Endothelial cell of umbilical vein (primary cell): Measurements from ENCODE around the gene PNMA1. TPM values are rescaled to one million over a fixed set of nuclear protein-coding genes. Genes with fewer than 3 reads are reported as not detected.

Experiments
- BruUV-seq: library from RNA; stranded (reverse); fragments of 400-500 nt; replicated peaks from 2 replicates; lab custom pipeline; 2021; lab: Mats Ljungman, UMichigan
- CTCF ChIA-PET: fragments of 300-600, 350-600 bp; sonication (Branson Sonifier 250); formaldehyde crosslinking; loops from one replicate; lab custom pipeline; 2021; ENCODE audit warnings: antibody characterized with exemption, inconsistent platforms; lab: Charles Lee
- POLR2A ChIA-PET: fragments of 300-600, 350-600 bp; sonication (Branson Sonifier 250); formaldehyde crosslinking; loops from one replicate; lab custom pipeline; 2021; ENCODE audit warnings: antibody characterized with exemption, inconsistent platforms; lab: Charles Lee
- DNase-seq: peaks from one replicate; pipeline ENCODE4 v3.0.0-alpha.2; 2011; ENCODE audit warnings: low read depth, low spot score
- FAIRE-seq: peaks from 2 replicates; lab custom pipeline; 2011; peaks lifted over from hg19 to GRCh38; lab: Jason Lieb, UNC
- H2AFZ ChIP-seq: 2 replicates; pipeline ENCODE4 v1.6.0; 2012; ENCODE audit warnings: low read depth, low read length, control low read depth, inconsistent platforms
- H3K27ac ChIP-seq: 2 replicates; pipeline ENCODE4 v1.5.1; 2011; ENCODE audit warnings: low read depth, mild to moderate bottlenecking, control low read depth, low read length, moderate library complexity; ENCODE audit not compliant: insufficient read depth
- H3K27me3 ChIP-seq, 2 experiments: 2 replicates each; pipeline versions ENCODE4 v1.6.0 to v1.6.1; 2011; ENCODE audit warnings: low read length in 2 of 2, mixed read lengths in 1 of 2; ENCODE audit not compliant: control insufficient read depth in 2 of 2, insufficient read depth in 2 of 2
- H3K36me3 ChIP-seq, 2 experiments: 2 replicates in 1 of 2; 3 replicates in 1 of 2; pipeline ENCODE4 v1.5.1; 2011; ENCODE audit warnings: low read length in 2 of 2, mild to moderate bottlenecking in 1 of 2, moderate library complexity in 1 of 2; ENCODE audit not compliant: control insufficient read depth in 2 of 2, insufficient read depth in 2 of 2; ENCODE audit errors: extremely low read depth in 1 of 2
- H3K4me1 ChIP-seq: 3 replicates; pipeline ENCODE4 v1.5.1; 2011; ENCODE audit warnings: mild to moderate bottlenecking, low read length; ENCODE audit not compliant: control insufficient read depth, insufficient read depth; ENCODE audit errors: extremely low read depth
- H3K4me2 ChIP-seq: 2 replicates; pipeline ENCODE4 v1.6.1; 2011; ENCODE audit warnings: low read length, control low read depth, mixed read lengths; ENCODE audit not compliant: insufficient read depth
- H3K4me3 ChIP-seq, 3 experiments: fragments of 200-600 bp in 1 of 3; sonication (generic), shearing (Covaris generic) in 1 of 3; replicated peaks in 1 of 3; 2 replicates each; pipeline ENCODE4 v1.5.1; 2011 to 2016; ENCODE audit warnings: control low read depth in 3 of 3, low read length in 3 of 3, mild to moderate bottlenecking in 2 of 3, inconsistent platforms in 1 of 3, low read depth in 1 of 3, moderate library complexity in 1 of 3; ENCODE audit not compliant: insufficient read depth in 1 of 3
- H3K79me2 ChIP-seq: 2 replicates; pipeline ENCODE4 v1.6.0; 2012; ENCODE audit warnings: low read length, inconsistent platforms; ENCODE audit not compliant: control insufficient read depth, insufficient read depth
- H3K9ac ChIP-seq: replicated peaks from 2 replicates; pipeline ENCODE3; 2011; ENCODE audit warnings: low read length, control low read depth; ENCODE audit not compliant: insufficient read depth; ENCODE audit errors: extremely low read depth
- H3K9me1 ChIP-seq: replicated peaks from 3 replicates; pipeline ENCODE4 v1.6.0; 2011; ENCODE audit warnings: mild to moderate bottlenecking, low read length; ENCODE audit not compliant: control insufficient read depth, insufficient read depth; ENCODE audit errors: extremely low read depth
- H3K9me3 ChIP-seq: replicated peaks from 2 replicates; pipeline ENCODE4 v1.5.1; 2012; ENCODE audit warnings: low read length, inconsistent platforms; ENCODE audit not compliant: control insufficient read depth, insufficient read depth
- H4K20me1 ChIP-seq: replicated peaks from 2 replicates; pipeline ENCODE3; 2011; ENCODE audit warnings: mild to moderate bottlenecking, low read length; ENCODE audit not compliant: control insufficient read depth, insufficient read depth; ENCODE audit errors: extremely low read depth
- CTCF ChIP-seq, 2 donors: IDR thresholded peaks; 1 replicate in 1 of 2; 2 replicates in 1 of 2; pipeline ENCODE4 v1.5.1; 2011; ENCODE audit warnings: low read length in 2 of 2, mild to moderate bottlenecking in 2 of 2, moderate library complexity in 2 of 2, control low read depth in 1 of 2, inconsistent platforms in 1 of 2, low read depth in 1 of 2; ENCODE audit not compliant: insufficient read depth in 1 of 2; ENCODE audit errors: extremely low read depth in 1 of 2
- EZH2 ChIP-seq: IDR thresholded peaks from 2 replicates; pipeline ENCODE4 v1.6.1; 2012; ENCODE audit warnings: borderline replicate concordance, low read depth, mild to moderate bottlenecking, moderate library complexity, low read length, inconsistent platforms; ENCODE audit not compliant: severe bottlenecking
- FOS ChIP-seq: IDR thresholded peaks from 2 replicates; pipeline ENCODE4 v1.6.1; 2011; ENCODE audit warnings: mild to moderate bottlenecking, low read length, moderate library complexity, borderline replicate concordance; ENCODE audit not compliant: insufficient read depth
- GATA2 ChIP-seq: IDR thresholded peaks from 2 replicates; pipeline ENCODE4 v1.7.0; 2011; ENCODE audit warnings: low read depth, mild to moderate bottlenecking, moderate library complexity, mixed read lengths, low read length; ENCODE audit not compliant: insufficient read length, insufficient read depth
- JUN ChIP-seq: IDR thresholded peaks from 2 replicates; pipeline ENCODE4 v1.6.1; 2011; ENCODE audit warnings: borderline replicate concordance, low read depth; ENCODE audit not compliant: insufficient read length, insufficient read depth
- MAX ChIP-seq: IDR thresholded peaks from 2 replicates; pipeline ENCODE4 v1.6.1; 2011; ENCODE audit not compliant: insufficient read depth, insufficient read length
- MYC ChIP-seq: IDR thresholded peaks from one replicate; pipeline ENCODE4 v1.6.1; 2011; ENCODE audit warnings: mild to moderate bottlenecking, low read depth, low read length
- POLR2A ChIP-seq: IDR thresholded peaks from 2 replicates; pipeline ENCODE4 v1.6.1; 2012; ENCODE audit warnings: low read depth, mild to moderate bottlenecking, control low read depth, low read length
- POLR2AphosphoS5 ChIP-seq: IDR thresholded peaks from 2 replicates; pipeline ENCODE4 v1.6.1; 2012; ENCODE audit warnings: low read depth, mild to moderate bottlenecking, control low read depth, low read length, moderate library complexity; ENCODE audit not compliant: insufficient read depth
- dilution Hi-C: fragments of 300-500 bp; cut with MboI; formaldehyde crosslinking; loops from one replicate; pipeline ENCODE4 v1.15.0; 2019; ENCODE audit warnings: low sequenced_read_pairs; ENCODE audit not compliant: extremely low pct_ligation_motif_present
- intact Hi-C: fragments of 100-400 bp; cut with micrococcal nuclease; formaldehyde crosslinking; loops from one replicate; pipeline ENCODE4 v1.10.0; 2022
- polyA plus RNA-seq, 4 experiments: library from polyadenylated mRNA; depleted of rRNA in 3 of 4; stranded (reverse) in 3 of 4; unstranded in 1 of 4; fragments of >200 nt; gene quantifications; 2 replicates each; pipeline versions ENCODE4 v1.2.1 to v1.2.3, GENCODE V29; 2011 to 2012; ENCODE audit warnings: missing spikeins in 1 of 4
- total RNA-seq: library from RNA; stranded (reverse); gene quantifications from 2 replicates; pipeline ENCODE4 v1.2.3, GENCODE V29; 2021

PNMA1 gene
- total and polyA plus RNA-seq, 2 donors (not counting 3 experiments of a cell fraction or from before 2014, with no cell fraction given), result 29.8 to 82.6 TPM

GRCh38 chr14:73739899-73740617, 25.9 kb upstream of the PNMA1 start:
- Histone ChIP-seq H3K36me3 (peaks cover 9 to 26% of the 10 kb centered on the region in 2 experiments), H2AFZ (no peak overlapping the region), H4K20me1 (no peaks in the 10 kb centered on the region), H3K9ac (peak overlapping the region; percentile 80), H3K4me1 (peaks cover 52% of the 10 kb centered on the region), H3K9me3 (no peaks in the 10 kb centered on the region), H3K9me1 (no peaks in the 10 kb centered on the region), H3K4me3 (no peak overlapping the region), H3K27ac (peak overlapping the region; percentile 96), H3K79me2 (peaks cover 81% of the 10 kb centered on the region), H3K4me2 (no peak overlapping the region), H3K27me3 (no peaks in the 10 kb centered on the region)
- ChIA-PET CTCF (interaction anchor here (1.3 to 8.9 kb wide), 4 partner anchors 9 to 45 kb away, joined by 3 to 91 read pairs (median 48); a partner anchor contains a TSS), POLR2A (interaction anchor here (3.0 kb wide), 1 partner anchor 14 kb away, joined by 31 read pairs; no protein-coding TSS in a partner anchor)
- intact Hi-C loops, result loop anchor here (2.0 to 5.0 kb wide), 2 partner anchors 25 to 112 kb away; partner anchors contain the start of genes PNMA1 and PTGR2
- BruUV-seq, result no TSS peak
- TF ChIP-seq POLR2A, result no peak
- TF ChIP-seq MYC, result no peak
- no peak for TF ChIP-seq JUN
- TF ChIP-seq CTCF (IDR thresholded peaks at IDR 0.05; ENCODE audit: extremely low read depth in 1 of 2, insufficient read depth in 1 of 2, low read depth in 1 of 2, low read length in 2 of 2), result no peak
- no peak for TF ChIP-seq MAX
- TF ChIP-seq EZH2, result no peak
- TF ChIP-seq POLR2AphosphoS5, result no peak
- no peak for TF ChIP-seq FOS
- TF ChIP-seq GATA2, result no peak
- dilution Hi-C loops, result no loop called here
- FAIRE-seq, result peak; percentile 18
- no peak for DNase-seq
